Measurements from ENCODE around the gene RBFA.

The RBFA gene

GRCh38 chr18:80029690-80030089 lies 4.5 kb upstream of the RBFA start:
- DNase-seq (ENCODE audit: low read depth), result no peak

- peak; percentile 86 for DNase-seq (ENCODE audit: low read depth)
These were observed 810 bp upstream of the RBFA start for GRCh38 chr18:80033181-80034067.

GRCh38 chr18:80034852-80035406 lies 695 bp downstream of the RBFA start:
- no peak for DNase-seq (ENCODE audit: low read depth)

GRCh38 chr18:80035997-80036396 lies 1.8 kb downstream of the RBFA start:
- DNase-seq (ENCODE audit: low read depth), result no peak

- DNase-seq (ENCODE audit: low read depth), result no peak
These were observed 3.1 kb downstream of the RBFA start for GRCh38 chr18:80037300-80037699.

GRCh38 chr18:80037869-80038630 lies 3.8 kb downstream of the RBFA start:
- no peak for DNase-seq (ENCODE audit: low read depth)

GRCh38 chr18:80040515-80040914 lies 6.3 kb downstream of the RBFA start:
- no peak for DNase-seq (ENCODE audit: low read depth)

- no peak for DNase-seq (ENCODE audit: low read depth)
These were observed 7.2 kb downstream of the RBFA start for GRCh38 chr18:80041424-80041823.

- DNase-seq (ENCODE audit: low read depth), result no peak
These were observed 8.6 kb downstream of the RBFA start for GRCh38 chr18:80042785-80043184.

GRCh38 chr18:80044072-80044471 lies 9.8 kb downstream of the RBFA start:
- no peak for DNase-seq (ENCODE audit: low read depth)

GRCh38 chr18:80046011-80046410 lies 11.8 kb downstream of the RBFA start:
- no peak for DNase-seq (ENCODE audit: low read depth)

- DNase-seq (ENCODE audit: low read depth), result no peak
These were observed 12.2 kb downstream of the RBFA start for GRCh38 chr18:80046431-80046830.

- DNase-seq (ENCODE audit: low read depth), result no peak
These were observed 12.8 kb downstream of the RBFA start for GRCh38 chr18:80046961-80047541.

GRCh38 chr18:80050797-80051196 lies 16.6 kb downstream of the RBFA start:
- no peak for DNase-seq (ENCODE audit: low read depth)

- DNase-seq (ENCODE audit: low read depth), result no peak
These were observed 21.9 kb downstream of the RBFA start for GRCh38 chr18:80056095-80056494.

- no peak for DNase-seq (ENCODE audit: low read depth)
These were observed 25.7 kb downstream of the RBFA start for GRCh38 chr18:80059945-80060344.

GRCh38 chr18:80065705-80066104 lies 31.5 kb downstream of the RBFA start:
- no peak for DNase-seq (ENCODE audit: low read depth)

GRCh38 chr18:80067321-80067720 lies 33.1 kb downstream of the RBFA start:
- DNase-seq (ENCODE audit: low read depth), result no peak

- no peak for DNase-seq (ENCODE audit: low read depth)
These were observed 33.7 kb downstream of the RBFA start for GRCh38 chr18:80067897-80068296.

- no peak for DNase-seq (ENCODE audit: low read depth)
These were observed 34.5 kb downstream of the RBFA start for GRCh38 chr18:80068571-80069272.

GRCh38 chr18:80070825-80071224 lies 36.6 kb downstream of the RBFA start:
- DNase-seq (ENCODE audit: low read depth), result no peak

- DNase-seq (ENCODE audit: low read depth), result no peak
These were observed 39.9 kb downstream of the RBFA start for GRCh38 chr18:80074183-80074582.
